GM18861 (cell line): Measurements from ENCODE around the gene KIAA0319L.

Source experiments
- ATAC-seq: cut with Tn5 transposase; IDR thresholded peaks from one replicate; pipeline ENCODE4 v1.9.1; 2021; ENCODE audit not compliant: unreplicated experiment

KIAA0319L gene

DNA sequence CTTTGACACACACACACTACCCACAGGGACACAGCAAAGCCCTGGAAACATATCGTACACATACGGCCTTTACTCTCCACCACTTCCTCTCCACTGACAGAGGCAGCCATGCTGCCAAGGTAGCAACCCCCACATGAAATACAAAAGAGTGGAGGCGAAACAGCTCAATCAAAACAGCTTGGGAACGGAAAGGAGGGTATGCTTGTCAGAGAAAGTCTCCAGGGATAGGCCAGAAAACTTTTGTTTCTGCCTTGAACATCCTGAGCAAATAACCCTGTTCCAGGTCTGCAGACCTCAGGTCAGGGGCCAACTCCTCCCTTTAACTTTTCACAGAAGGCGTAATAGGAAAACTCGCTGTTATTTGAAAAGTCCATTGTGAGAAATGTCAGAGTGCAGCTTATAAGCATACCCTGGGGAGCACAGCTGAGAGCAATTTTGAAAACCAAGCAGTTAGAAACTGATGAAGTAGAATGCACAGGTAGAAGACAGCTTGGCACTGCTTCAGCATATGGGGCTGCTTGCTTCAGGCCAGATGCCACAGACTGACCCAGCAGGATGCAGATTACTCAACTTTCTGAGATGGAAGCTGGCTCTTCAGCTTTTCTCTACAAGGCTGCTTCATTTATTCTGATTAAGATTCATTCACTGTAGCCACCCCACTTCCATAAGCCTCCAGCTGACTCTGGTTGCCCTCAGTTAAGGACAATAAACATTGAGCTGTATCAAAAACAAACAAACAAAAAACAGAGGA, 18.0 kb downstream of the KIAA0319L start:
- ATAC-seq, result no peak

DNA sequence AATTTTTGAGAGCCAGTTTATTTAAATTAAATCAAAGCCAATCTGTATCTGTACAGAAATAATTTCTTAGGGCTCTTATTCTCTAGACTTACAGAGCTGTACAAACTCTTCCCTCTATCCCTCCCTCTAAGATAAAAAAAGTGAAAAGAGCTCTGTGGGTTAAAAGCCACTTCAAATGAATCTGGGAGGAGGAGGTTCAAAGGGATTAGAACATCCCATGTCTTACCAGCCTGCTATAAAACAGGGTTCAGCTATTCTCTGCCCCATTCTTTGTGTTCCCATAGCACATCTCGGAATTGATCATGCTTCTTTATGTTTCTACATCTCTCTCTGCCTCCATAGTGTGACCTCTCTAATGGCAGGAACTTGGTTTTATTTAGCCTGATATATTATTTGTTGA, 19.4 kb downstream of the KIAA0319L start:
- no peak for ATAC-seq

DNA sequence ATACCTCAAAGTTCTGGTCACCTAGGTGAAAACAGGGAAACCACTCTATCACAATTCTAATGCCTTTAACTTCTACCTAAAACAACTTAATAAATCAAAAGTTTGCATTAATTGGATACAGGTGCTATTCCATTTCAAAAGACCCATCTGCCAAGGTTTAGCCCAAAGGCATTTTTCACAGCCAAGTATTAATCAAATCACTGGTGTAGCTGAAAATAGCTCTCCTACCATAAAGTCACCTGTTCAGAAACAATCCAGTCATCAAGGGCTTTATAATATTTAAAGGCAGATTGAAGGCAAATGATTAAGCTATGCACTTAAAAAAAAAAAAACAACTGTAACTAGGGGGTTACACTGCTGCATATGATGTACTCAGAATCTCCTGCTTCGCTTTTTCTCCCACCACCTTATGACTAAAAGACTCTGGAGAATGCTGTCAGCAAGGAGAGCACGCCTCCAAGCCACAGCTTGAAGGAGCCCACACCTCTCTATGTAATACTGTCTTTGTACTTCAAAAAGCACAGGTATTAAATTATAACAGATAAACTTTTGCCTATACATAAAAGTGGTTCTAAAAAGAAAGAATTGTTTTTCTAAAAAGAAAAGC, 20.5 kb downstream of the KIAA0319L start:
- no peak for ATAC-seq

DNA sequence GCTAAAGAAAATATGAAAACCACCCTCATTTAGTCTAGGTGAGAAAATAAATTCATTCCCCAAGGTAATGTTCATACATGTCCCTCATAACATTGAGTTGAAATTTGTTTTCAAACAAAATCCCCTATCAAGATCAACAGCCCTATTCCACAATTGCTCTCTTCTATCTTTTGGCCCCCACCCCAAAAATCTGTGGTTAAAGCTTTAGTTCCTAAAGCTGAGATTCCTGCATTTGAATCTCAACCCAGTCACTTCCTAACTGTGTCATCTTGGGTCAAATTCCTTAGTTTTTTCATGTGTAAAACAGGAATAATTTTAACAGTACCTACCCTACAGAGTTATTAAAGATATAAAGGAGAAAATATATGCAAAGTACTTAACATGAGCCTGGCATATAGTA, 22.0 kb downstream of the KIAA0319L start:
- ATAC-seq, result no peak

DNA sequence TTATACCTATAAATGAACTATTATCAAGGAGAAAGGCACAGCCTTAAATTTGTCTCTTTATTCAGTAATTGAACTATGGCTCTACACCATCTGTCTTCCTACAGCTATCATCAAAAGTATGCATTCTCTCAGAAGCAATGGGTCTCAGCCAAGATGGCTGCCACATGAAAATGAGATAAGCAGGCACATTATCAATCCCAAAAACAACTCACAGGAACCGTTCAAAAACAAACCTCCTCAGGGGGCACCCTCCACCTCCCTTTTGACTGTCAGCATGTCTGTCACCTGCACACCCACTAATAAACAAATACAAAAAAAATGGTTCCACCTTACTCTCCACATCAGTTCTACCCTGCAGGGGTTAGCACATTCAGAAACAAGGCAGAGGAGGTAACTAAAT, 23.6 kb downstream of the KIAA0319L start:
- no peak for ATAC-seq

DNA sequence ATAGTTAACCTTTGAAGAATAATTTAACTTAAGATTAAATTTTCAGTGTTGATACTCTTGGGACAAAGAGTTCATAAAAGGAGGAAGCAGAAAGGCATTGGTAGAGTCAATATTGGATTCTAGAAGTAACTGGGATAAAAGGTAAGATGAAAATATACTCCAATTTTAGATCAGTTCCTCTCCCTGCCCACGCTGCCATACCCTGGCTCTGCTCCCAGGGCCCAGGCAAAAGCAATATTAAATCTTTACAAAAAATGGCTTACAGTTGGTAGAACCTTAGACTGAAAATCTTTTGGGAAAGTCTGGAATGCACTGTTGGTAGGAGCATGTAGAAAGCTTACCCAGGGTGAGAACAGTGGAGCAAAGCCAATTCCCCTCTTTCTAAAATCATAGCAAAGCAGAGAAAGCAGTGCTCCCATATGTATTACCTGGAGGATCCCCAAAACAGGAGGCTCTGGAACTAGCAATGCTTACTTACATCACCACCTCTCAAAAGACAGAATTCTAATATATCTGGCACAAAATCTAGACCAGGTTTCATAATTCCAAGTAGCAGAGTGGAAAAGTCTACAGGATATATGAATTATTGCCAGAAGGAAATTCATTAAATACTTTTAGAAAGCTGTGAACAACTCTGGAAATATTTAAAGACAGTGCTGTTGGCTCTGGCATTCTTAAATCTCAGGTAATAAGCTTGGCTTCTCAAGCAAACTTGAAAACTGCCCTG, 24.5 kb downstream of the KIAA0319L start:
- ATAC-seq, result no peak

DNA sequence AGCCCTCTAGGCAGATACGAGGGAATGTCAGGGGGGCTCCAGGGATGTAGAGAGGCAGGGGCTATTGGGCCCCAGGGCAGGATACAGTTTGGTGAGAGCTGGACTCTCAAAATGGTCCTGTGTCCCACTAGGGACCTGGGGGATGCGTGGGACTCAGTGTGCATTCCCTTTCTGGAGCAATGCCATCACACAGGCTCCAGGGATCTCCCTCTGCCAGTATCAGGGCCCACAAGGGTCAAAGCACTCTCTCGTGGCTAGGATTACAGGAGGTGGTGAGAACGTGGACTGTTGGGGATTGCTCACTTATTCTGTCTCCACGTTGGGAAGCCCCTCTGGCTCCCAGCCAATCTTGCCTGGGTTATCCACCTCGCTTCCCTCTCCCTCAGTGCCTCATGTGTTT, 25.8 kb downstream of the KIAA0319L start:
- ATAC-seq, result no peak

DNA sequence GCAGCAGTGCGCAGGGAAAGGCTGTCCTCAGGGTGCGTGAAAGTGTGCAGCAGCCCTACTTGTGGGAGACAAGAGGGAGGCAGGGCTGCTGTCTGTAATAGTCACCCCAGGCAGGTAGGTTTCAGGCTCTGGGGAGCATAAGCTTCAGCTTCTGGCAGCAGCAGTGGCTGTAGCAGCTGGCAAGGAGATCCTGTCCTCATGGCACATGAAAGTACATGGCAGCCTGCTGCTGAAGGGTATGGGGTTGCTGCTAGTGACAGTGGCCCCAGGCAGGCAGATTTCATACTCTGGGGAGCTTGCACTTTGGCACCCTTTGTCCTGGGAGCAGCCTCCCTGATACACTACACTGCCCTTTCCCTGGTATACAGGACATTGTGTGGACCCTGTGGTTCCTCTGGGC, 26.3 kb downstream of the KIAA0319L start:
- no peak for ATAC-seq

DNA sequence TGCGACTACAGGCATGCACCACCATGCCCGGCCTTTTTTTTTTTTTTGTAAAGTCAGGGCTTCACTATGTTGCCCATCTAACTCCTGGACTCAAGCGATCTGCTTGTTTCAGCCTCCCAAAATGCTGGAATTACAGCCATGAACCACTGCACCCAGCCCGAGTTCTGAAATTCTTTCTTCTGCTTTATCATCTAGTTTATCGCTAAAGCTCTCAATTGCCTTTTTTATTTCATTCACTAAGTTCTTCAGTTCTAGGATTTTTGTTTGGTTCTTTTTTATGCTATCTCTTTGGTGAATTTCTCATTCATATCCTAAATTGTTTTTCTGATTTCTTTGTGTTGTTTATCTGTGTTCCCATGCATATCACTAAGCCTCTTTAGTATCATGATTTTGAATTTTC, 27.0 kb downstream of the KIAA0319L start:
- no peak for ATAC-seq

DNA sequence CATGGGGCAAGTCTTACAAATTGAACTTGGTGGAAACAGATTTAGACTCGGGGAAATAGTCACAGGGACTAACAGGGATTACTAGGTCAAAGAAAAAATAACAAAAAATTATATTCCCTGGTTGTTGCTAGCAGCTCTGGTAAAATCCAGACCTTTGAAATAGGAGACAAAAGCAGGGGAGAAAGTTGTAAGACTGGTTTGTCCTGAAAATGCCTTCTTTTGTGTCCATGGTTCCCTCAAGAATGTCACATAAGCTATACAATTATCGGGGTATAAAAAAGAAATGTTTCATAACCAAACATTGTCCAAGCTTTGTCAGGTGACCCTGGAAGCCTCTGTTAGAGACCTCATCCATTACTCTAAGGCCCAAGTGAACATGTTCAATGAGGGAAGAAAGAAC, 33.1 kb downstream of the KIAA0319L start:
- ATAC-seq, result no peak

DNA sequence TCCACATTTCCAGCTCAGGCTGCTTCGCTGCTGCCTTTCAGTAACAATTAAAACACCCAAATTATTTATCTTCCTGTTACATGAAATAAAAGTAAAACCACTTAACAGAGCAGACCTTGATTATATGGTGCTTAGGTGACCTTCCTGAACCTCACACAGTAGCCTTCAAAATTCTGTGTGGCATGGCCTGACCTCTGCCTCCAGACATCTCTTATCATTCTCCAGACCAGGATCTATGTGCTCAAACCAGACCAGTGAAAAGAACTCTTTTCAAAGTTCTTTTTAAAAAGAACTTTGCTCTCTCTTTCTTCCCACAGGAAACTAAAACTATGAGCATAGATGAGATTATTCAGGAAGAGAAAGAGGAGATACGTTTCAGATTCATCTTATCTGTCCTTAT, 37.8 kb downstream of the KIAA0319L start:
- ATAC-seq, result no peak

DNA sequence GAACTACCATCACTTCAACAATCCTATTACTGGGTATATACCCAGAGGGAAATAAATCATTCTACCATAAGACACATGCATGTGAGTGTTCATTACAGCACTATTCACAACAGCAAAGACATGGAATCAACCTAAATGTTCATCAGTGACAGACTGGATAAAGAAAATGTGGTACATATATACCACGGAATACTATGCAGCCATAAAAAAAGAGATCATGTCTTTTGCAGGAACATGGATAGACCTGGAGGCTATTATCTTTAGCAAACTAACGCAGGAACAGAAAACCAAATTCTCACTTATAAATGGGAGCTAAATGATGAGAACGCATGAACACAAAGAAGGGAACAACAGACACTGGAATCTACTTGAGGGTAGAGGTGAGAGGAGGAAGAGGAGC, 39.0 kb downstream of the KIAA0319L start:
- no peak for ATAC-seq

DNA sequence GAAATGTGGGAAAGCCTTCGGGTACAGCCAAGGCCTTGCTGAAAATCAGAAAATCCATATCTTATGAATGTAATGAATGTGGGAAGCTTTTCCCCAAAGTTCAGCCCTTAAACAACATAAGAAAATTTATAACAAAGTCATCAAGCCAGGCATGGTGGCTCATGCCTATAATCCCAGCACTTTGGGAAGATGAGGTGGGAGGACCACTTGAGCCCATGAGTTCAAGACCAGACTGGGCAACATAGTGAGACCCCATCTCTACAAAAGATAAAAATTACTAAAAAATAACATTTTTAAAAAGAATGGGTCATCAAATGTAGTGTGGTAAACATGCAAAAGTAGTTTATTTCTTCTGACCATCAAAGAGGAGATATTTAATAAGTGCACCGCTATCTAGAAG, 45.9 kb downstream of the KIAA0319L start:
- ATAC-seq, result no peak

DNA sequence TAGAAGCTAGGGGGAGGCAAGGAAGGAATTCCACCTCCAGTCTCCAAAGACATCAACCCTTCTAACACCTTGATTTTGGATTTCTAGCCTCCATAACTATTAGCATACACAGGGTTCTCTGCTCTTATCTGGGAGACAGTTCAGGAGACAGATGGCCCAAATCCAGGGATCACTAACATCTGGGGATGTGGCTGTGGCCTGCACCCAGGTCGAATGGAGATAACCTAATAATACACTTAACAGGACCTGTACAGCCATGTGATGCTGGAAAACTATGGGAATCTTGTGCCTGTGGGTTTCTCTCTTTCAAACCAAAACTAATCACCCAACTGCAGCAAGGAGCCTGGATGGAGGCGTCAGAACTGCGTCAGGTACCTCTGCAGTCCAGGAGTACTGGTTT, 47.6 kb downstream of the KIAA0319L start:
- ATAC-seq, result no peak

DNA sequence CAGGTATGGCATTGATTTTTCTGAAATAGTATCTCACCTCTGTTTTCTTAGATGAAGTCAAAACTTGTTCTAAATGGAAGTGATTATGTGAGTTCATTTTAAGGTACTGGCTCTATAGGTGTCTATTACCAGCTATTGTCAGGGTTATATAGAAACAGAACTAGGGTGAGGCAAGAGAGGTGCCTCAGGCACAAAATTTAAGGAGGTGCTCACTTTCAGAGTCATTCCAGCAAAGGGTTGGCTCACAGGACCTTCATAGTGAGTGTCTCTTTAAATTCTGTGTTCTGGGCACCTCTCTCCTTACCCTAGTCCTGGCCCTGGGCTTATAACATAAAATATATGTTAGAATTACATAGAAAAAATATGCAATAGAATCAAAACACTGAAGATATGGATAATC, 49.3 kb downstream of the KIAA0319L start:
- ATAC-seq, result no peak

DNA sequence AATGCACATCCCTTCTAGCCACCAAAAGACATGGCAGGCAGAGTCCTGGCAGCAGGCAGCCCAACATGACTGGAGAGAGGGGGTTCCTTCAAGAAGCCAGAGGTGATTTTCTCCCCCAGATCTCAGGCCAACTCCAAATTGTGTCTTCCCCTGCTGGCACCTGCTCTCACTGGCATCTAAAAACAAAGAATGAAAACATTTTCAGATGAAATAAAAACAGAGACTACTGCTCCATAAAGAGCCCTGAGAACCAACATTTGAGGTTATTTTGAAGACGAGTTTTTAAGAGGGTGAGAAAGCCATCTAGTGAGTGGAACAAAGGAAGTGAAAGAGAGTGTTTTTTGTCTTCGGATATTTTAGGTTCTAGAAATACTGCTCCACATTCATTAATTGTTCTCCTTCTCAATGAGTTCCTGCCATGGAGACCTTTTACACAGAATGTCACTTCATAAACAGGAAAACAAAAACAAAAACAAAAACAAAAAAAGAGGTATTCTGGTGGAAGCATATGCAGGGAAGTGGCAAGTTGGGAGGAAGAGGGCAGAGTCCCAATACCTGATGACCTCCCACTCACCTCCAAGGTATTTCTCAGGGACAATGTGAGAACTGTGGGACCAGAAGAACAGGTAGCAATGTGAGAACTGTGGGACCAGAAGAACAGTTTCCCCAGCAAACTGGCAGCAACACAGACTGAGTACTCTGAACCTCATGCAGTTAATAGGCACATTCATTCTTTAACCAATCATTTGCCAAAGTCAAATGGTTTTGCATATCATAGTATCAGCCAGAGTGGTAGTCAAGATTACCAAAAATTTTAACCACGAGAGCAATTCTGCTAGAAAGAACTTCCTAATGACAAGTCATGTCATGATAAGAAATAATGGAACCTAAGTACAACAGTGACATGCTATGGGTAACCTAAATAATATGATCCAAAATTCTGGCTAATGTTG, 50.0 kb downstream of the KIAA0319L start:
- ATAC-seq, result no peak

DNA sequence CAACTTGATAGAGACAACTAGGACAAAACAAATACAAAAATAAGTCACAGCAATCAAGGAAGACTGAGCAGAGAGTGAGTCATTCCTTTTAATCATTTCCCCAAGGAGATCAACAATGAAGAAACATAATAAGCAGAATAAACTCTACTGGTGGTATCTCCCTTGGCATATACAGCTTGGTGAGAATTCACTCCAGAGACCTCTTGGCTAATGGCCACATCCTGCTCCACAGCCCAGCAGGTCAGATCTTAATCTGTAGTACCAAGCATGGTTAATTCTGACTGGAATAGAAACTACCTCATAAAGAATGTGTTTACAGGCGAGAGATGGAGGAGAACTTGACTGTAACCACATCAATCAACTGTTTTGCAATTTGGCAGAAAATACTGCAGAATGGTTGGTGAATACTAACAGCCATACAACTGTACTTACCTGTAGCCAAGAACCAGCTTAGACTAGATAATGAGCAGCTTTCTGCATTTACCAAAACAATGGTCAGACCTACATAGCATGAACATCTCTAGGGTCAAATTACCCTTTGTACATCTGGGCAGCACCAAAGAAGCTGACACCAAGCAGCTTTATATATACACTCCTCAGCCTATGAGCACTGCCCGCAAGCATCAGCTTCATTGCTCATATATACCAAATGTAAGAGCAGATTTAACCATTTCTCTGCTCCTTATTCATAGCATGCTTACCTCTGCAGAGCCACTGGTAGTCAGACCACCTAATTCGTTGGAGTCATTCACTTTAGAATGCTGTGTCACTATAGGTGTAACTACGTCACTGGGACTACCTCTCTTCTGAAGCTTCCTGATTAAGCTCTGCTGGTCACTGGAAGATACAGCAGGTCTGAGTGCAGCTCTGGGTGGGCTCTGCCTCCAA, 51.0 kb downstream of the KIAA0319L start:
- ATAC-seq, result peak; percentile 53

DNA sequence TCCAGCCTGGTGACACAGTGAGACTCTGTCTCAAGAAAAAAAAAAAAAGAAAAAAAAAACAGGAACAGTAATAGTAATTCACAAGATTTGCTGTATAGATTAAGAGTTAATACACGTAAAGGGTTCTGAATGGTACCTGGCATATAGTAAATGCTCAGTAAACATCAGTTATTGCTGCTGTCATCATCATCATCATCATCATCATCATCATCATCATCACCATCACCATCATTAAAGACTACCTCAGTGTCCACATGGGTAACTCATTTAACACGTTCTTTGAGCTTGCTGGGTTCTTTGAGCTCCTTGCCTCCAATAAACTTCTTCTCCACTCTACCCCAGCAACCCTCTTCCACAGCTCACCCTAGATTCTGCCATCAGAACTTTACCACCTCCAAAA, 55.0 kb downstream of the KIAA0319L start:
- no peak for ATAC-seq

DNA sequence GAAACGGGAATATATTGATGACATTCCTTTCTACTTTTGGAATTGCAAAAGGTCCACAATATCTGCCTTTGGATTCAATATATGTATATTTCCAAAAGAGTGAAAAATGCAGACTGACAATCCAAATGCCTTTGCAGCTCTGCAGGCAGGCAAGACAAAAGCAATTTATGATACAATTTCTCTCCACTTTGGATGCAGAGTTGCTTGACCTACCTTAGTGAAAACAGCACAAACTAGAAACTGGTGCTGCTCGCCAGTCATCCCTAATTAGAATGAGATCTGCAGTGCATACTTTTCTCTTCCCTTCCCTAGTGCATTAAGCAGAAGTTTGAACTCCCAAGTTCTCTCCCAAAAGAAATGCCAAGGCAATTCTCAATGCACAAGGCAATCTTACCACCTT, 56.8 kb downstream of the KIAA0319L start:
- ATAC-seq, result no peak

DNA sequence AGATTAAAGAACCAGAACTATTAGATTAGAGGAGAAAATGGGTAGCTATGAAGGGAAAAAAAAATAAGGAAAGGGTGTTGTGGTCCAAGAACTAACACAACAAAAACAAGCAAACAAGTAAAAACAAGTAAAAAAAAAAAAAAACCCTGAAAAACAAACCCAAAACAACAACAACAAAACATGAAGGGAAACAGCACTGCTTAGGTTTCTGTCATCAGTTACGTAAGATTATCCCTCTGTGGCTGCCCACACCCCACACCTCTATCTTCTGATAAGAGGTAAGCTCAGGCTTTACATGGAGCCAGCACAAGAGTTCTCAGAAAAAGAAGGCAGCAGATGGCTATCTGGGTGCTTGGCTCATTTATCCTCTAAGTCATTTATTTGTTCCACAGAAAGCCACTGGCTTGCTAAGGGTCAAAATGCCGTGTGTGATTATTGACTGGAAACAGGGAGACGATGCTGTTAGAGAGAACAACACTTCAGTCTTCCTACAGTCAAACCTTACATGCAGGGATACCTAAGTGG, 57.5 kb downstream of the KIAA0319L start:
- ATAC-seq, result no peak
